Measurements from ENCODE around the gene ASB11.

ASB11 gene

GRCh38 chrX:15335135-15336022 is 19.9 kb upstream of the ASB11 start, which contains the start of gene PIGA:
Gene PIGA (minus strand): TSS chrX:15335523. CDS start chrX:15331930, 3,593 bp downstream.
- Histone ChIP-seq H3K27ac (ENCODE audit: low read length) (peak within 1 kb of the TSS; percentile 86), H3K36me3 (ENCODE audit: control insufficient read depth in 1 of 2, insufficient read depth in 2 of 2, low read length in 2 of 2) (peaks cover 0 to 4% of the 10 kb centered on the region in 2 donors), H3K4me3 (ENCODE audit: low read depth in 1 of 2, low read length in 2 of 2) (peak within 1 kb of the TSS; percentile 71 to 81), H3K4me1 (ENCODE audit: control insufficient read depth in 1 of 2, insufficient read depth in 2 of 2, low read length in 2 of 2) (no peaks in the 10 kb centered on the region), H3K9me3 (ENCODE audit: control insufficient read depth in 1 of 2, low read length in 2 of 2) (no peaks in the 10 kb centered on the region), H3K27me3 (ENCODE audit: low read depth, low read length) (no peaks in the 10 kb centered on the region)

- H3K27ac ChIP-seq (ENCODE audit: low read length), result peak overlapping the region; percentile 86
- peaks cover 0 to 4% of the 10 kb centered on the region in 2 donors for H3K36me3 ChIP-seq (ENCODE audit: control insufficient read depth in 1 of 2, insufficient read depth in 2 of 2, low read length in 2 of 2)
- no peaks in the 10 kb centered on the region for H3K27me3 ChIP-seq (ENCODE audit: low read depth, low read length)
- no peaks in the 10 kb centered on the region for H3K4me1 ChIP-seq (ENCODE audit: control insufficient read depth in 1 of 2, insufficient read depth in 2 of 2, low read length in 2 of 2)
- no peaks in the 10 kb centered on the region for H3K9me3 ChIP-seq (ENCODE audit: control insufficient read depth in 1 of 2, low read length in 2 of 2)
- H3K4me3 ChIP-seq (ENCODE audit: low read depth in 1 of 2, low read length in 2 of 2), result peak overlapping the region; percentile 71 to 81
Measured at GRCh38 chrX:15334561-15334960, 19.1 kb upstream of the ASB11 start.

DNA sequence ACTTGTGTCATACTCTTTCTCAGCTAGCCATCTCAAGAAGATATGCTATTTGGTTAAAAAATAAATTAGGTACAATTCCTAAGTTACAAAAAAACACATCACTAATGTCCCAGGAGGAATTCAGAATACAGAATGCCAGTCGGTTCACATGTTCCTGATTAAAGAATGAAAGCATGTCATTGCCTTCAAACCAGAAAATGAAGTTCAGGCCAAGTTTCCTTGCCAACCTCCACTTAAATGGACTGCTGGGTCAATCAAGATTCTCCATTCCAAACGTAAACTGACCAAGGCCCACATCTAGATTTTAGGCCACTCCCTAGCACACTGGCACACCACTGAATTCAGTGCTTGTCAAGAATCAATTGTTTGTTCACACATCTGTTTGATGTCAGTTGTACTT is 13.4 kb upstream of the ASB11 start:
- Histone ChIP-seq H3K4me1 (ENCODE audit: control insufficient read depth in 1 of 2, insufficient read depth in 2 of 2, low read length in 2 of 2) (no peaks in the 10 kb centered on the region), H3K9me3 (ENCODE audit: control insufficient read depth in 1 of 2, low read length in 2 of 2) (no peaks in the 10 kb centered on the region), H3K27ac (ENCODE audit: low read length) (no peak overlapping the region), H3K36me3 (ENCODE audit: control insufficient read depth in 1 of 2, insufficient read depth in 2 of 2, low read length in 2 of 2) (peaks cover 0 to 17% of the 10 kb centered on the region in 2 donors), H3K27me3 (ENCODE audit: low read depth, low read length) (no peaks in the 10 kb centered on the region), H3K4me3 (ENCODE audit: low read depth in 1 of 2, low read length in 2 of 2) (no peak overlapping the region)

- Histone ChIP-seq H3K27ac (ENCODE audit: low read length) (no peak overlapping the region), H3K9me3 (ENCODE audit: control insufficient read depth in 1 of 2, low read length in 2 of 2) (no peaks in the 10 kb centered on the region), H3K36me3 (ENCODE audit: control insufficient read depth in 1 of 2, insufficient read depth in 2 of 2, low read length in 2 of 2) (peaks cover 0 to 19% of the 10 kb centered on the region in 2 donors), H3K27me3 (ENCODE audit: low read depth, low read length) (no peaks in the 10 kb centered on the region), H3K4me3 (ENCODE audit: low read depth in 1 of 2, low read length in 2 of 2) (no peak overlapping the region), H3K4me1 (ENCODE audit: control insufficient read depth in 1 of 2, insufficient read depth in 2 of 2, low read length in 2 of 2) (no peaks in the 10 kb centered on the region)
Measured at GRCh38 chrX:15328131-15328530, 12.7 kb upstream of the ASB11 start.

DNA sequence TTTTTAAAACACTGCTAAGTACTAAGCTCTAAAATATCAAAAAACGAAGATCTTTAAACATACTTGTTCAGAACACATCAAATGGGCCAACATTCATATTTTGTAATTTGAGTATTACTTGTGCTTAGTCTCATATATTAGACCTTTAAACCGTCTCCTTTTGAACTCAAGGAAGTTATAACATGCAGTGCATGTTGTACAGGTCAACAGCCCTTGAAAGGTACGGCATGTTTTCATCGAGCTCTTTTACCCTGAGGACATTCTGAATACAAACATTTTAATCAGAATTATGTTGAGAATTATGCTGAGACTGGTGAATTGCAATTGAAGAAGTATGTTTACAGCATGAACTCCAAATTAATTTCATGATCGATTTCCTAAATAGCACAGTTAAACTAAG is 7.0 kb upstream of the ASB11 start:
- H3K27me3 ChIP-seq (ENCODE audit: low read depth, low read length), result no peaks in the 10 kb centered on the region
- peaks cover 0 to 12% of the 10 kb centered on the region in 2 donors for H3K36me3 ChIP-seq (ENCODE audit: control insufficient read depth in 1 of 2, insufficient read depth in 2 of 2, low read length in 2 of 2)
- H3K4me1 ChIP-seq (ENCODE audit: control insufficient read depth in 1 of 2, insufficient read depth in 2 of 2, low read length in 2 of 2), result no peaks in the 10 kb centered on the region
- no peak overlapping the region for H3K4me3 ChIP-seq (ENCODE audit: low read depth in 1 of 2, low read length in 2 of 2)
- no peak overlapping the region for H3K27ac ChIP-seq (ENCODE audit: low read length)
- no peaks in the 10 kb centered on the region for H3K9me3 ChIP-seq (ENCODE audit: control insufficient read depth in 1 of 2, low read length in 2 of 2)

- Histone ChIP-seq H3K27ac (ENCODE audit: low read length) (no peak overlapping the region), H3K27me3 (ENCODE audit: low read depth, low read length) (no peaks in the 10 kb centered on the region), H3K4me1 (ENCODE audit: control insufficient read depth in 1 of 2, insufficient read depth in 2 of 2, low read length in 2 of 2) (no peaks in the 10 kb centered on the region), H3K4me3 (ENCODE audit: low read depth in 1 of 2, low read length in 2 of 2) (no peak overlapping the region), H3K9me3 (ENCODE audit: control insufficient read depth in 1 of 2, low read length in 2 of 2) (no peaks in the 10 kb centered on the region), H3K36me3 (ENCODE audit: control insufficient read depth in 1 of 2, insufficient read depth in 2 of 2, low read length in 2 of 2) (peaks cover 0 to 12% of the 10 kb centered on the region in 2 donors)
Measured at GRCh38 chrX:15322072-15322471, 6.6 kb upstream of the ASB11 start.

DNA sequence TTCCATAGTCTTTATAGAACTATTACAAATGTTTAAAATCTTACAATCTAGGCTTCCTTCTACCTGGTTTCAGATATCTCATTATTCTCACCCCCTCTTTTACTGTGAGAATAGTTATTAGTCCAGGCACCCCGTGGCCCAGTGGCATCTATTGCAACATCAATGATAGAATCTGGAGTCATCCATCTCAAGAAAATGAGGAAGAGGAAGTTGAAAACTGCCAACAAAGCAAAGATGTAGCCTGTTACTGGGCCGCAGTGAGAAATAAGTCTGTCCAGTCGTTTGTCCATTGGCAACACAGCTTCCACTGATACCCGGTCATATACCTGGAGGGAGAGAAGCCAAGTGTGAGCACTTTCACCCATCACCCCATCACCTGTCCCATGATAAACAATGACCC is 6.0 kb upstream of the ASB11 start:
- H3K9me3 ChIP-seq (ENCODE audit: control insufficient read depth in 1 of 2, low read length in 2 of 2), result no peaks in the 10 kb centered on the region
- H3K27me3 ChIP-seq (ENCODE audit: low read depth, low read length), result no peaks in the 10 kb centered on the region
- H3K36me3 ChIP-seq (ENCODE audit: control insufficient read depth in 1 of 2, insufficient read depth in 2 of 2, low read length in 2 of 2), result peaks cover 0 to 12% of the 10 kb centered on the region in 2 donors
- no peak overlapping the region for H3K27ac ChIP-seq (ENCODE audit: low read length)
- H3K4me1 ChIP-seq (ENCODE audit: control insufficient read depth in 1 of 2, insufficient read depth in 2 of 2, low read length in 2 of 2), result no peaks in the 10 kb centered on the region
- no peak overlapping the region for H3K4me3 ChIP-seq (ENCODE audit: low read depth in 1 of 2, low read length in 2 of 2)

GRCh38 chrX:15320297-15320696 is 4.9 kb upstream of the ASB11 start:
- no peaks in the 10 kb centered on the region for H3K27me3 ChIP-seq (ENCODE audit: low read depth, low read length)
- no peaks in the 10 kb centered on the region for H3K4me1 ChIP-seq (ENCODE audit: control insufficient read depth in 1 of 2, insufficient read depth in 2 of 2, low read length in 2 of 2)
- H3K9me3 ChIP-seq (ENCODE audit: control insufficient read depth in 1 of 2, low read length in 2 of 2), result no peaks in the 10 kb centered on the region
- H3K36me3 ChIP-seq (ENCODE audit: control insufficient read depth in 1 of 2, insufficient read depth in 2 of 2, low read length in 2 of 2), result peaks cover 0 to 12% of the 10 kb centered on the region in 2 donors
- no peak overlapping the region for H3K27ac ChIP-seq (ENCODE audit: low read length)
- no peak overlapping the region for H3K4me3 ChIP-seq (ENCODE audit: low read depth in 1 of 2, low read length in 2 of 2)

- no peaks in the 10 kb centered on the region for H3K27me3 ChIP-seq (ENCODE audit: low read depth, low read length)
- H3K4me1 ChIP-seq (ENCODE audit: control insufficient read depth in 1 of 2, insufficient read depth in 2 of 2, low read length in 2 of 2), result no peaks in the 10 kb centered on the region
- H3K4me3 ChIP-seq (ENCODE audit: low read depth in 1 of 2, low read length in 2 of 2), result no peak overlapping the region
- H3K27ac ChIP-seq (ENCODE audit: low read length), result no peak overlapping the region
- H3K36me3 ChIP-seq (ENCODE audit: control insufficient read depth in 1 of 2, insufficient read depth in 2 of 2, low read length in 2 of 2), result peaks cover 0 to 8% of the 10 kb centered on the region in 2 donors
- H3K9me3 ChIP-seq (ENCODE audit: control insufficient read depth in 1 of 2, low read length in 2 of 2), result no peaks in the 10 kb centered on the region
Measured at GRCh38 chrX:15319075-15319474, 3.6 kb upstream of the ASB11 start.

- Histone ChIP-seq H3K4me3 (ENCODE audit: low read depth in 1 of 2, low read length in 2 of 2) (no peak overlapping the region), H3K27ac (ENCODE audit: low read length) (no peak overlapping the region), H3K36me3 (ENCODE audit: control insufficient read depth in 1 of 2, insufficient read depth in 2 of 2, low read length in 2 of 2) (no peaks in the 10 kb centered on the region), H3K4me1 (ENCODE audit: control insufficient read depth in 1 of 2, insufficient read depth in 2 of 2, low read length in 2 of 2) (no peaks in the 10 kb centered on the region), H3K27me3 (ENCODE audit: low read depth, low read length) (no peaks in the 10 kb centered on the region), H3K9me3 (ENCODE audit: control insufficient read depth in 1 of 2, low read length in 2 of 2) (no peaks in the 10 kb centered on the region)
Measured at GRCh38 chrX:15314472-15314871, 968 bp downstream of the ASB11 start.

GRCh38 chrX:15311119-15311518 is 4.3 kb downstream of the ASB11 start:
- no peaks in the 10 kb centered on the region for H3K36me3 ChIP-seq (ENCODE audit: control insufficient read depth in 1 of 2, insufficient read depth in 2 of 2, low read length in 2 of 2)
- H3K4me3 ChIP-seq (ENCODE audit: low read depth in 1 of 2, low read length in 2 of 2), result no peak overlapping the region
- no peak overlapping the region for H3K27ac ChIP-seq (ENCODE audit: low read length)
- no peaks in the 10 kb centered on the region for H3K9me3 ChIP-seq (ENCODE audit: control insufficient read depth in 1 of 2, low read length in 2 of 2)
- no peaks in the 10 kb centered on the region for H3K4me1 ChIP-seq (ENCODE audit: control insufficient read depth in 1 of 2, insufficient read depth in 2 of 2, low read length in 2 of 2)
- no peaks in the 10 kb centered on the region for H3K27me3 ChIP-seq (ENCODE audit: low read depth, low read length)

DNA sequence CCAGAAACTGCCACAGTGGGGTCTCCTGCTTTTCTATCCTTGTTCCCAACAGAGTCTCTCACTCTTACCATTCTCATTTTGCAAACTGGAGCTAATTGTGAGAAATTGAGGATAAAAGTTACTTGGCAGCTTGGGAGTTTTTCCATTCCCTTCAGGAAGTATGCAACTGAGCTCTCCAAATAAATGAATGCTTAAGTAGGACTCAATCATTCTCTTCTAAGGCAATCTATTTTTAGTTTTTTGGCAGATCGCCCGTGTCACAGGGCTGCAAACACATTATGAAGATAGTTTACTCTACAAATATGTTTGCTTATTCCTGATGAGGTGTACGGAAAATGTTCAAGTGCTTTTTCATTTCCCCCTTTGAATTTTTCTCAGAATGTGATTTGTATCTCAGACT is 5.3 kb downstream of the ASB11 start:
- no peaks in the 10 kb centered on the region for H3K9me3 ChIP-seq (ENCODE audit: control insufficient read depth in 1 of 2, low read length in 2 of 2)
- no peak overlapping the region for H3K27ac ChIP-seq (ENCODE audit: low read length)
- no peaks in the 10 kb centered on the region for H3K36me3 ChIP-seq (ENCODE audit: control insufficient read depth in 1 of 2, insufficient read depth in 2 of 2, low read length in 2 of 2)
- no peaks in the 10 kb centered on the region for H3K4me1 ChIP-seq (ENCODE audit: control insufficient read depth in 1 of 2, insufficient read depth in 2 of 2, low read length in 2 of 2)
- no peaks in the 10 kb centered on the region for H3K27me3 ChIP-seq (ENCODE audit: low read depth, low read length)
- no peak overlapping the region for H3K4me3 ChIP-seq (ENCODE audit: low read depth in 1 of 2, low read length in 2 of 2)

All from muscle layer of duodenum (tissue), 2 donors.